NCI-H2107 treated with DMSO at 0.1 percent for 48 hours (cell line): ENCODE measurements around the gene ANKRD26.
"Not testable (repeated sequence)": the region's sequence is repeated elsewhere in the genome, so short reads cannot be mapped to it uniquely, and the experiment has no call there.

ENCODE experiments used
- DNase-seq: peaks from one replicate; lab custom pipeline; 2025; ENCODE audit not compliant: unreplicated experiment; lab: John Stamatoyannopoulos, UW

ANKRD26 gene

DNA sequence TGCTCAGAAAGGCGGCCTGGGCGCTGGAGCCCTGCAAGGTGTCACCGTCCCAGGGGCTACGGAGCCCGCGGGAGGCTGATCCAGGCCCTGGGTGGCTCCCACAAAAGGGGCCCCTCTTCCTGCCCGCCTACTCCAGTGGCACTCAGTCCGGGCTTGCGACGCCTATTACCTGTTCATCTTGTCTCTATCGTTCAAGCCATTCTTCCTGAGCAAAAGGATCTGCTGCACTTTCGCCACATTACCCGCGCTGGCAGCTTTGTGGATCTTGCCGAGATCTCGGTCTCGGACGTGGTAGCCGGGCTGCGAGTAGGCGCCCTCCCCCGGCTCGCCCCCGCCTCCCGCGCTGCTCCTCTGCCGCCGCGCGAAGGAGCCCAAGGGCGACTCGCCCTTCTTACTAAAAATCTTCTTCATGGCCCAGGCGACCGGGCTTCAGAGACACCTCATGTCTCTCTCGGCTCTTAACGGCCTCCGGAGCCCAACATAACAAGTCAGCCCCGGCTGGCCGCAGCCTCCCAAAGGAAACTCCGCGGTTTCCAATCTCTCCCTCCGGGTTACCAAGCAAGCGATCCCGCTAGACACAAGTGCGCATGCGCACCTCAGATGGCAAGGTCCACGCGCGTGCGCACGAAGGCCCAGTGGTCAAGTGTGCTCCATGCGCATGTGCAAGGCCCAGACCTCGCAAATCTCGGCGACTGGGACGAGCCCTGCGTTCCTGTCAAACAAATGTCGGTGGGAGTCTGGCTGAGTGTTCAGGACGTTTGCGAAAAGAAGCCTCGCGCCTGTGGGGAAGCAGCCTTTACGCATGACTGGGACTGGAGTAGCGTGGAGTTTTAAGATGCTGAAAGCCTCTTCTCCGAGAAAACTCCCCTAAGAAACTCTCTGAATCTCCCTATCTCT lies at the start of gene ANKRD26:
TSS of gene ANKRD26 (minus strand) at position 579 of the 897 bp plus-strand sequence. CDS start at position 411, 168 bp downstream.
- DNase-seq = peak; percentile 77

DNA sequence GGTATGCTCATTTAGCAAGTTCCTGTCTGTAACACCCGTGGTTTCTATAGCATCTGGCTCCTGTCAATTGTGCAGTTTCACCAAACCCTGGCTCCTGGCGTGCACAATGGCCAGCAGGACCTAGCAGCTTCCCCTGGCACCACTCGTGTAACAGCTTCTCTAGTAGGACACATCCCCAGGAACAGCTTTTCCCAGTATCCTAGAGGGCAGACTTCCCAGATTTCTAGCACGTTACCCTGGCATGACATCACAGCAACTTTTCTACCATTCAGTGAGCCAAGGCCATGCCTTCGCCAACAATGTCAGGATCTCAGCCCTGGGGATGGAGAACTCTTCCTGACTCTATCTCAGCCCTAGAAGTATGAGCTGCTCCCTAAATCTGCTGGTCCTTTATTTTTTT lies 47.4 kb upstream of the ANKRD26 start:
- no peak for DNase-seq

DNA sequence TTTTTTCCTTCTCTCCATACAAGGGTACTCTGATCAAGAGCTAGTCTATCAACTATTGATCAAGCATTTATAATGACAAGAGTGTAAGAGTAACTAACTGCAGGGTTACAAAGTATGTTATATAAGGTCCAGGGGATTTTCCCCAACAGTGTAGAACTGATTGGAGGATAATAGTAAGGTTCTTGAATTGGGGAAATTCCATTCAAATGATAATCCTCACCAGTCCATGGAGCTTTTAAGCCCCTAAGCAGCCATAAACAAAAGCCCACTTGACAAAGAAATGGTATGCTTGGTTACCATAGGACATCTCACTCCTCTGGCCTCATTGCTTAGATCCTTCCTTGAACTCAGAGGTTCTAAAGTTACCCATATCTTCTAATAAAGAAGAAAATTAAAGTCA lies 45.6 kb upstream of the ANKRD26 start:
- no peak for DNase-seq

DNA sequence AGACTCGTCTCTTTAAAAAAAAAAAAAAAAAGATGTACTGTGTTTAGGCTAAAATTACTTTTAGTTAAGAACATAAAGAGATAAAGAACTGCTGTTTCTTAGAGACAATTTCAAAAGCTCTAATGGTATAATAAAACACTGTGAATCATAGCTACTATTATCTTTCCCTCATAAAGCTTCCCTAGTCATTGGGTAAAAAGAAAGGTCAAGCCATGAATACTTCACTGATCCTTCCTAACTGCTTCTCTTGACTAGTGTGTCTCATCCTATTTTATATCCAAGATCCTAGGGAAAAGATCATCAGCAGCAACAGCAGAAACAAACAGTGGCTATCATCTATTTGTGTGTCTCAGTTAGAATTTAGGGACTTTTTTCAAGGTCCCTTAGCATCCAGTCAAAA lies 43.4 kb upstream of the ANKRD26 start:
- DNase-seq = no peak

DNA sequence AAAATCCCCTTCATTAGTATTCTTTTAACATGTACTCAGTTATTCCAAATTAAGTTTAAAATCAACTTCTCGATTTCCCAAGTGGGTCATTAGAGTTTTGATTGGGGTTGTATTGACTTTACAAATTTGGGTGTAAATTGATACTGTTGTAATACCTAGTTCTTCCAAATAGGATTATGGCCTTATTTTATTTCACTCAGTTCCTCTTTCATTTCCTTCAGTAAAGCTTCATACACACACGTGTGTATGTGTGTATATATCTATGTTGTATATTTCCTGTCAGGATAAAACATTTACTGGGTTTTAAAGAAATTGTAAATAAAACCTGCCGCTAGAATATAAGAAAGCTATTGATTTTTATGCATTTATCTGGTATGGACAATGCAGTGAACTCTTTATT lies 38.0 kb upstream of the ANKRD26 start:
- no peak for DNase-seq

DNA sequence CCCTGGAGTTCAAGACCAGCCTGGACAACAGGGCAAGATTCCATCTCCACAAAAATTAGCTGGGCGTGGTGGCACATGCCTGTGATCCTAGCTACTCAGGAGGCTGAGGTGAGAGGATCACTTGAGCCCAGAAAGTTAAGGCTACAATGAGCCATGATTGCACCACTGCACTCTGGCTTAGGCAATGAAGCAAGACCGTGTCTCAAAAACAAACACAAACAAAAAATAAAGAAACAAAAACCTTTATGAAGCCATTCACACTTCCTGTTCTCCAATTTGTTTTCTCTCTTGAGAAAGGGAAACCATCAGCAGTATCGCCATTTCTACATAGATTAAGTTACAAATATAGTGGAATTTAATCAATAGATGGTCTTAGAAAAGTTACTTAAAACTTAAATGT lies 34.1 kb upstream of the ANKRD26 start:
- no peak for DNase-seq

DNA sequence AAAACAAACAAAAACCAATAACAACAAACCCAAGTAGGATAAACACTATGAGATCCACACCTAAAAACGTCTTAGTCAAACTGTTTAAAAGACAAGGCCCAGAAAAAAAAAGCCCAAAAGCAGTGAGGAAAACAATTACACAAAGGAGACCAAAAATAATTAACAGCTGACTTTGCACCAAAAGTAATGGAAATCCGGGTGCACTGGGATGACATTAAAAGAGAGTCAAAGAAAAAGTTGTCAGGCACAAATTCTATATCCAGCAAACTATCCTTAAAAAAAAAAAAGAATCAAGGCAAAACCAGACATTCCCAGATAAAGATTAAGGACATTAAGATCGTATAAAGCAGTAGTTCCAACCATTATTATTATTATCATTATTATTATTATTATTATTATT lies 7.9 kb upstream of the ANKRD26 start:
- no peak for DNase-seq

DNA sequence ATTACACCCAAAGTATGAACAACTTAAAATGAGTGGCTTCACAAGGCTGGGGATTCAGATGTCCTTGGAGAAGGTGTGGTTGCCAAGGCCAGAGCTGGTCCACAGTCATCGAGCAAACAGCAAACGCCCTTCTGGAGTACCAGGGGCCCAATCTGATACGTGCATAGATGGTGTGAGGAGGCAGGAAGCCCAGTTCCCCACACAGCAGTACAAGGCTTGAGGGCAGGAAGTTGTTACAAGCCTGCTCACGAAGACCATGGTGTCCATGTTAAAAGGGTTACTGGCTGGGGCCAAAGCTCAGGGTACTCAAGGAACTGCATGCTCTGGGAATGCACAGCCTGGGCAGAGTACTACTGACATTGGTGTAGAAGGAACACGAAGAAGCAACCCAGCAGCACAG lies 4.6 kb upstream of the ANKRD26 start:
- no peak for DNase-seq

DNA sequence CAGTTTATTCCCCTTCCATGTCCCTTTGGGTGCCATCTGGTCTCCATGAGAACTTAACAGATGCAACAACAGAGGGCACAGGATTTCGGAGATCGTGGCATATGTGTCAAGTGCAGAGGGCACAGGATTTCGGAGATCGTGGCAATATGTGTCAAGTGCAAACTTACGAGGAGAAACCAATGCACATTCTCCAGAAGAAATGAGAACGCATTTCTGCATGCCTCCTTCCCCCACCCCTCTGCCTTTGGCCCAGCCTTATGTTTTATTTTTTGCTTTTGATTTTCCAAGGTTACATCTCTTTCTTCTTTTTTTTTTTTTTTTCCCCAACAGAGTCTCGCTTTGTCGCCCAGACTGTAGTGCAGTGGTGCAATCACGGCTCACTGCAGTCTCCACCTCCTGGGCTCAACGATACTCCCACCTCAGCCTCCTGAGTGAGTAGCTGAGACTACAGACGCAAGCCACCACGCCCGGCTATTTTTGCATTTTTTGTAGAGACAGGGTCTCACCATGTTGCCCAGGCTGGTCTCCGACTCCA lies 586 bp upstream of the ANKRD26 start:
- DNase-seq = no peak

DNA sequence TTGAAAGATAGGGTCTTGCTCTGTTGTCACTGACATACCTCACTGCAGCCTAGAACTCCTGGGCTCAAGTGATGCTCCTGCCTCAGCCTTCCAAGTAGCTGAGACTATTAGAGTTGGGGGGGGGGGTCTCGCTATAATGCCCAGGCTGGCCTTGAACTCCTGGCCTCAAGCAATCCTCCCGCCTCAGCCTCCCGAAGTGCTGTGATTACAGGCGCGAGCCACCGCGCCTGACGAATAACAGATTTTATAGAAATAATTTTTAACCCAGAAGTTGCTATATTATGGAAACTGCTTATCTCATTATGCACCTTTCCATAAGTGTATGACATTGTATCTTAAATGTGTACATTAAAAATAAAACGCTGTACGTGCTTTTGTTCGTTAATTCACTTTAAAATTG lies 846 bp downstream of the ANKRD26 start:
- DNase-seq = no peak

DNA sequence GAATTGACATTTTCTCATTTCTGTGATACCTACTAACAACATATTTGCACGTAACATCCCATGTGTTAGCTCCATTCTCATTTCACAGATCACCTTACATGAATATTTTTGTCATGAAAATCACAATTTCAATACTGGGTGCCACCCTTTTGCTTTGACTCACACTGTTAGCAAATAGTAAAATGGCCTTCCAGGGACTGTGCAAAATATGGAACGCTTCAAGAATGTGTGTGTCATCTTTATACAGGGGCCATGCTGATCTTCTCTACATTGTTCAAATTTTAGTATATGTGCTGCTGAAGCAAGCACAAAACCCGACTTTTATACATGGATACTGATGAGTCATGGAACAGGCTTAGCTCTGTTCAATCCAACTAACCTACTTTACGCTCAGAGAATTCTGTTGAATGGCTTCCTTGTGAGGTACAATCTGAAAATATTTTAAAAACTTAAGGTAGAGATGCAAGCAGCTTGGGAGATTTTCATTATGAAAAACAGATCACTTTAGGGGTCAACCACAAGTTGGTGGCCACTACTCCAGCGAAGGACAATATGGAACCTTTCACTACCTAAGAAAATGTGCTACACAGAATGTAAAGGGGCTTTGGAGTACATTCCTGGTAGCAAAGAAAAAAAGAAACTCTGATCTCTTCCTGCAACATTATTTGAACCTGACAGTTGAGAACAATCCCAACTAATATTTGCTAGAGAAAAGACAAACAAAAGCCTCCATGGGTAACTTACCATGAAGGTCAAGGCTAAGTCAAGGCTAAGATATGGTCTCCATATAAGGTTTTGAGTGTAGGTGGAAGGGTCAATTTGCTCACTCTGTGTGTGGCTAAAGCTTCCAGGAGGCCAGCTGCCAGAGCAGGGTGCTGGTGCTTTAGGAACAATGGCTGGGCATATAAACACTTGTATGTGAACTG lies 11.9 kb downstream of the ANKRD26 start:
- no peak for DNase-seq

DNA sequence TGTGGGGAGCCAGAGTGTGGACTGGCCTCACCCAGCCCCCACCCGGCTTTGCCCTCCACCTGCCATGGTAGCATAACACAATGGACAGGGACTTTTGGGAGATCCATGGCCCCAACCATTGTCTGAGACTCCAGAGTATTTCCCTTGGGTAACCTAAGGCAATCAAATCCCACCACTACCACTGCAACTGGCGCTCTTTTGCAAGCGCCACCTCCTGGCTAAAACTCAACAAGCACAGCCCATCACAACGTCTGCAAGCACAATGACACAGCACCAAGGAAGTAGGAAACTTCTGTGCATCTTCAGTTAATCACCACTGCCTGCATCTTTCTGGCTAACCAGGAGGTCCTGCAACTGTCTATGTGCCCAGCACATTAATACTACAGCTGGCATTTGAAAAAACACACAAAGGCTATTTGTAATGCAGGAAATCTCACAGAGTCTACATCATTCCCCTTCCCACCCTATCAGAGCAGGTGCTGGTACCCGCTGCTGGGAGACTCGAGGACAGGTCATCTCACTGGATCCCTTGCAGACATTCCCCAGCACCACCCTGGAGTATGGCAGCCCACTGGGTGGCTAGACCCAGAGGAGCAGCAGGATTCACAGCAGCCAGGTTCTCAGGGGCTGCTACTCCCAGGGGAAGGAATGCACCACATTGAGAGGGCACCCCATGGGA lies 27.7 kb downstream of the ANKRD26 start:
- DNase-seq = no peak

DNA sequence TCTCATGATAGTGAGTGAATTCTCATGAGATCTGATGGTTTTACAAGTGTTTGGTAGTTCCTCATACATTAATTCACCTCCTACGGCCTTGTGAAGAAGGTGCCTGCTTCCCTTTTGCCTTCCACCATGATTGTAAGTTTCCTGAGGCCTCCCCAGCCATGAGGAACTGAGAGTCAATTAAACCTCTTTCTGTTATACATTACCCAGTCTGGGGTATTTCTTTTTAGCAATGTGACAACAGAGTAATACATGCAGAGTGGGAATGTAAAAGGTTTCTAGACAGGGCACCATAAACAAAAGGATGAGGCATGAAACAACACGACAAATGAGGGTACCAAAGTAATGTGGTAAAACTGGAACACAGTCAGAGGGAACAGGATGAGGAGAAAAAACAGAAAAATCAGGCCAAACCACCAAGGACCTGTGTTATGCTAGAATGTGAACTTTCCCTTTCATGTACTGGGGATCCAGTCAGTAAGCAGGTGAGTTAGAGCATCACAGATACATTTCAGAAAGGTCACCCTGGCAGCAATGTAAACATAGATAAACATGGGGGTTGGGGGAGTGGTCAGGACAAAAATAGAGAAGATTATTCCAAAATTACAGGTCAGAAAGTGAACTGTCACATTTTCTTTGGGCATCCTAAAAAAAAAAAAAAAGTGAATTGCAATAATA lies 31.9 kb downstream of the ANKRD26 start:
- no peak for DNase-seq

DNA sequence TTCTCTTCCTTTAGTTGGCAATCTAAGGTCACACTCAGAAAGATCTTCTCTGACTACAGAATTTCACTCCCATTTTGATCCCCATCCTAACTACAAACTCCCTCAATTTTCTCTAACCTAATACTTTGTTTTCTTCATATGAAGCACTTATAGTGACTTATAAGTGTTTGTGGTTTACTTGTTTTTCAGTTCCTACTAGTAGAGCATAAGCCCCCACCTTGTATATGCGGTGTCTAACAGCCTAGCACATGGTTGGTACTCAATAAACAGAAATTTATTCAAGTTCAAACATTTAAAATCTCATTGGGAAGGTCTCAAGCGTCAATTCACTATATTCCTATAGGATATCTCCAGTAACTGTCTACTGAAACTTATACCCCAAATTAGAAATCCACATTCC lies 35.2 kb downstream of the ANKRD26 start:
- DNase-seq = no peak

DNA sequence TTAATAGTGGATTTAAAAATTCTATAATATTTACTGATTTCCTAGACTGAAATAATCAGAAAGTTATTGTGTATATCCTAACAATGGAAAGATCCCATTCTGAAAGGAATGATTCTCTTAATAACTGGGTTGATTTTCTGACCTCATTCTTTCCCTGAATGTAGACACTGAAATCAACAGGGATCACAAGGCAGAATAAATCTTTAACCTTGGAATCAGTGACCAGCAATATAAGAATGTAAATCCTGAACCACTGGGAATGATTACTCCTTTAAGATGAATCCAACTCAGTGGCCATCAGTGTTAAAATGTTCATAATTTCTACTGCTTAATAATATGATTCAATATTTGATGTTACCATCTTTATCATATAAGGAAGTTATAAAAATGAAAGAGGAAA lies 47.6 kb downstream of the ANKRD26 start:
- no peak for DNase-seq

DNA sequence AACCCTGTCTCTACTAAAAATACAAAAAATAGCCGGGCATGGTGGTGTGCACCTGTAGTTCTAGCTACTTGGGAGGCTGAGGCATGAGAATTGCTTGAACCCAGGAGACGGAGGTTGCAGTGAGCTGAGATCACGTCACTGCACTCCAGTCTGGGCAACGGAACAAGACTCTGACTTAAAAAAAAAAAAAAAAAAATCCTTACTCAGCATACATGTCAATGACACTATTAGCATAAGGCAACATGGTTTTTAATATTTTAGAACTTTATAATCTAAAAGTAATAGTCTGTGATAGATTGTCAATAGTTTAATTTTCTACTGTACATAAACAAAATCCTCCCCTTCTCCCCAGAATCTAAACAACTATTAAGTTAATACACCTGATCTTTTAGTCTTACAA lies 55.0 kb downstream of the ANKRD26 start:
- DNase-seq = not testable (repeated sequence)

DNA sequence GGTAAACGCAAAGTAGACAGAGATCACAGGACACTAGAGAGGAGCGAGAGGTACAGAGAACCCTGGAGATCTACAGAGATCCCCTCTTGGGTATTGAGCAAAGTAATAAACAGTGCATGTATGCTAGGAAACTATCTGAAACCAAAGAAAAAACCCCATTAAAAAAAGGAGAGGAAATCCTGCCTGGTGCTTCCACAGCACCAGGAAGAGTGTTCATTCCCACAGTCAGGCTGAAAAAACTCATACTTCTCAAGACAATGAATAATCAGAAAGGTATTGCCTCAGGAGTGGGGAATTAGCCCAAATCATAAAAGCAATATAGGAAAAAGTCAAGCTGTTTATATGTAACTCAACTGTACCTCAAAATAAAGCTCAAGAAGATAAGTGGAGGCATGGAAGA lies 59.1 kb downstream of the ANKRD26 start:
- DNase-seq = no peak

DNA sequence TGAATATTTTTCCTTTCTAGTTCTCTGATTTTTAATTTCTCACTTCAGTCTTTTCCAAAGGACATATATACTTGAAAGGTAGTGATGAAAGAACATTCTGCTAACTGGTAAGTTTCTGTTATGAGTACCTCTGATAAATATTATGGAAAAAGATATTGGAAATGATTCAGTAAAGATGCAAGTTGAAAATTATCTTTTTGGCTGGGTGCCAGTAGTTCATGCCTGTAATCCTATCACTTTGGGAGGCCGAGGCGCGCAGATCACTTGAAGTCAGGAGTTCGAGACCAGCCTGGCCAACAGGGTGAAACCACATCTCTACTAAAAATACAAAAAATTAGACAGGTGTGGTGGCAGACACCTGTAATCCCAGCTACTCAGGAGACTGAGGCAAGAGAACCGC lies 62.1 kb downstream of the ANKRD26 start:
- no peak for DNase-seq

DNA sequence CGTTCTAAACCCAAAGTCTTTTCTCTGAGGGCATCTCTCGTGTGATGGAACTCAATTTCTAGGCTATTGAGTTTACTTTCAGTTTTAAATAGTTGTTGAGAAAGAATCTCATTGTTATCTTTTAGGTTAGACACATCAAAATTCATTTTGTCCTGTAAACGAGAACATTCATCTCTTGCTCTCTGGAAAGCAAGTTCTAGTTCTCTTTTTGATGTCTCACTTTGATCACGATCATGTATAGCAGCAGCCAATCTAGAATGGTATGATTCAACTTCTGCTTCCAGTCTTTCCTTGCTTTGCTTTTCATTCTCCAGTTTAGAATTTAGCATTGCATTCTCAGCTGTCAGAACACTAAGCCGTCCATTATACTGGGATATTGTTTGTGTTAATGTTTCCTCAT lies 65.1 kb downstream of the ANKRD26 start:
- no peak for DNase-seq

DNA sequence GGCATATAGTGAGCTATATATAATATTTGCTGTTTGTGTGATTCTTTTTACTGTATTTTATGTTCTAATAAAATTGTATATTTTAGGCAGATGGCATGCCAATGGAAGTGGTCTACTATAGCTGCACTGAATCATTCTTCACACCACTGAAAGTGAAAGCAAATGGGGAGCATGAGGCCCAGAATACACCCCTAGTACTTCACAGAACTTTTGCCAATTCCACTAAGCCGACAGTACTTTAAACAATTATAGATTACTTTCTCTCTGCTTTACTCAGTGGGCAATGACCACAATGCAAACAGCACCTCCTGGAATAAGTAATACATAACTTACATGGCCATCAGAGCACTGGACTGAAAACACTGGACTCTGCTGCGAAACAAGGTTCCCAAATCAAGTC lies 70.2 kb downstream of the ANKRD26 start:
- no peak for DNase-seq

DNA sequence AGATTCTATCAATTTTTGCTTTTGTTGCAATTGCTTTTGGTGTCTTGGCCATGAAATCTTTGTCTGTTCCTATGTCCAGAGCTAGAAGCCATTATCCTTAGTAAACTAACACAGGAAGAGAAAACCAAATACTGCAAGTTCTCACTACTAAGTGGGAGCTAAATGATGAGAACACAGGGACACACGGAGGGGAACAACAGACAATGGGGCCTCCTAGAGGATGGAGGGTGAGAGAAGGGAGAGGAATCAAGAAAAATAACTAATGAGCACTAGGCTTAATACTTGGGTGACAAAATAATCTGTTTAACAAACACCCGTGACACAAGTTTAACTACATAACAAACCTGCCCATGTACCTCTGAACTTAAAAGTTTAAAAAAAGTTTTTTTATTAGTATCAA lies 78.2 kb downstream of the ANKRD26 start:
- no peak for DNase-seq
